Measurements from ENCODE around the gene NELFCD. TPM values are rescaled to one million over a fixed set of nuclear protein-coding genes. Genes with fewer than 3 reads are reported as not detected.
A peak's percentile ranks its signal among the peaks of the same experiment; 100 is the strongest.

NELFCD gene
- total and polyA plus RNA-seq, 9 of the 15 experiments (the other 6 are each of a cell fraction or from before 2014, with no cell fraction given): 11.7 to 163 (median 96.5) TPM

DNA sequence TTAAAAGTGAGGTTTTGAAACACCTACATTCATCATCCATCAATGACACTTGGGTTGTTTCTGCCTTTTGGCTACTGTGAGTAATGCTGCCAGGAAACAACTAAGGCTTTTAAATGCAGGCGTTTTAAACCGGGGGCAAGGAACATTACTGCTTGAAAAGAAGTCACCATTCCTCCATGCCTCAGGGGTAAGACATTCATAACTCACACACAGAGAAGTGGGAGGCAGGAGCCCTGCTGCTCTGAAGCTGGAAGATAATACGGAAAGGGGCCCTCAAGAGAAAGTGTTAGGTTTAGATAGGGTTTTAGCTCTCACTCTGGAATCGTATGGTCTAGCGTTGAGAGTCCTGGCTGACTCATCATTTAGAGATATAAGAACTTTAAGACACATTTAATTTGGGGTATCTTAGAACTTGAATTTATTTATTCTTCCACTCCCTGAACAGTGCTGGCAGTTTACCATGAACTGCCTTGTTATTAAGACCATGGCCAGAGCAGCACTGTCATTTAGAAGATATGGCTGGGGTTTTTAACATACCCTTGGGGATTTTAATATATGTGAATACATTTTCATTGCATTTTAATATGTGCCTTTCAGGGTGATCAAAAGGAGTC, 40.0 kb downstream of the NELFCD start (continued):
- TF ChIP-seq, protein P1, sequence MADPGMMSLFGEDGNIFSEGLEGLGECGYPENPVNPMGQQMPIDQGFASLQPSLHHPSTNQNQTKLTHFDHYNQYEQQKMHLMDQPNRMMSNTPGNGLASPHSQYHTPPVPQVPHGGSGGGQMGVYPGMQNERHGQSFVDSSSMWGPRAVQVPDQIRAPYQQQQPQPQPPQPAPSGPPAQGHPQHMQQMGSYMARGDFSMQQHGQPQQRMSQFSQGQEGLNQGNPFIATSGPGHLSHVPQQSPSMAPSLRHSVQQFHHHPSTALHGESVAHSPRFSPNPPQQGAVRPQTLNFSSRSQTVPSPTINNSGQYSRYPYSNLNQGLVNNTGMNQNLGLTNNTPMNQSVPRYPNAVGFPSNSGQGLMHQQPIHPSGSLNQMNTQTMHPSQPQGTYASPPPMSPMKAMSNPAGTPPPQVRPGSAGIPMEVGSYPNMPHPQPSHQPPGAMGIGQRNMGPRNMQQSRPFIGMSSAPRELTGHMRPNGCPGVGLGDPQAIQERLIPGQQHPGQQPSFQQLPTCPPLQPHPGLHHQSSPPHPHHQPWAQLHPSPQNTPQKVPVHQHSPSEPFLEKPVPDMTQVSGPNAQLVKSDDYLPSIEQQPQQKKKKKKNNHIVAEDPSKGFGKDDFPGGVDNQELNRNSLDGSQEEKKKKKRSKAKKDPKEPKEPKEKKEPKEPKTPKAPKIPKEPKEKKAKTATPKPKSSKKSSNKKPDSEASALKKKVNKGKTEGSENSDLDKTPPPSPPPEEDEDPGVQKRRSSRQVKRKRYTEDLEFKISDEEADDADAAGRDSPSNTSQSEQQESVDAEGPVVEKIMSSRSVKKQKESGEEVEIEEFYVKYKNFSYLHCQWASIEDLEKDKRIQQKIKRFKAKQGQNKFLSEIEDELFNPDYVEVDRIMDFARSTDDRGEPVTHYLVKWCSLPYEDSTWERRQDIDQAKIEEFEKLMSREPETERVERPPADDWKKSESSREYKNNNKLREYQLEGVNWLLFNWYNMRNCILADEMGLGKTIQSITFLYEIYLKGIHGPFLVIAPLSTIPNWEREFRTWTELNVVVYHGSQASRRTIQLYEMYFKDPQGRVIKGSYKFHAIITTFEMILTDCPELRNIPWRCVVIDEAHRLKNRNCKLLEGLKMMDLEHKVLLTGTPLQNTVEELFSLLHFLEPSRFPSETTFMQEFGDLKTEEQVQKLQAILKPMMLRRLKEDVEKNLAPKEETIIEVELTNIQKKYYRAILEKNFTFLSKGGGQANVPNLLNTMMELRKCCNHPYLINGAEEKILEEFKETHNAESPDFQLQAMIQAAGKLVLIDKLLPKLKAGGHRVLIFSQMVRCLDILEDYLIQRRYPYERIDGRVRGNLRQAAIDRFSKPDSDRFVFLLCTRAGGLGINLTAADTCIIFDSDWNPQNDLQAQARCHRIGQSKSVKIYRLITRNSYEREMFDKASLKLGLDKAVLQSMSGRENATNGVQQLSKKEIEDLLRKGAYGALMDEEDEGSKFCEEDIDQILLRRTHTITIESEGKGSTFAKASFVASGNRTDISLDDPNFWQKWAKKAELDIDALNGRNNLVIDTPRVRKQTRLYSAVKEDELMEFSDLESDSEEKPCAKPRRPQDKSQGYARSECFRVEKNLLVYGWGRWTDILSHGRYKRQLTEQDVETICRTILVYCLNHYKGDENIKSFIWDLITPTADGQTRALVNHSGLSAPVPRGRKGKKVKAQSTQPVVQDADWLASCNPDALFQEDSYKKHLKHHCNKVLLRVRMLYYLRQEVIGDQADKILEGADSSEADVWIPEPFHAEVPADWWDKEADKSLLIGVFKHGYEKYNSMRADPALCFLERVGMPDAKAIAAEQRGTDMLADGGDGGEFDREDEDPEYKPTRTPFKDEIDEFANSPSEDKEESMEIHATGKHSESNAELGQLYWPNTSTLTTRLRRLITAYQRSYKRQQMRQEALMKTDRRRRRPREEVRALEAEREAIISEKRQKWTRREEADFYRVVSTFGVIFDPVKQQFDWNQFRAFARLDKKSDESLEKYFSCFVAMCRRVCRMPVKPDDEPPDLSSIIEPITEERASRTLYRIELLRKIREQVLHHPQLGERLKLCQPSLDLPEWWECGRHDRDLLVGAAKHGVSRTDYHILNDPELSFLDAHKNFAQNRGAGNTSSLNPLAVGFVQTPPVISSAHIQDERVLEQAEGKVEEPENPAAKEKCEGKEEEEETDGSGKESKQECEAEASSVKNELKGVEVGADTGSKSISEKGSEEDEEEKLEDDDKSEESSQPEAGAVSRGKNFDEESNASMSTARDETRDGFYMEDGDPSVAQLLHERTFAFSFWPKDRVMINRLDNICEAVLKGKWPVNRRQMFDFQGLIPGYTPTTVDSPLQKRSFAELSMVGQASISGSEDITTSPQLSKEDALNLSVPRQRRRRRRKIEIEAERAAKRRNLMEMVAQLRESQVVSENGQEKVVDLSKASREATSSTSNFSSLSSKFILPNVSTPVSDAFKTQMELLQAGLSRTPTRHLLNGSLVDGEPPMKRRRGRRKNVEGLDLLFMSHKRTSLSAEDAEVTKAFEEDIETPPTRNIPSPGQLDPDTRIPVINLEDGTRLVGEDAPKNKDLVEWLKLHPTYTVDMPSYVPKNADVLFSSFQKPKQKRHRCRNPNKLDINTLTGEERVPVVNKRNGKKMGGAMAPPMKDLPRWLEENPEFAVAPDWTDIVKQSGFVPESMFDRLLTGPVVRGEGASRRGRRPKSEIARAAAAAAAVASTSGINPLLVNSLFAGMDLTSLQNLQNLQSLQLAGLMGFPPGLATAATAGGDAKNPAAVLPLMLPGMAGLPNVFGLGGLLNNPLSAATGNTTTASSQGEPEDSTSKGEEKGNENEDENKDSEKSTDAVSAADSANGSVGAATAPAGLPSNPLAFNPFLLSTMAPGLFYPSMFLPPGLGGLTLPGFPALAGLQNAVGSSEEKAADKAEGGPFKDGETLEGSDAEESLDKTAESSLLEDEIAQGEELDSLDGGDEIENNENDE (IDR thresholded peaks at IDR 0.05; ENCODE audit: low read depth, low read length): no peak
- TF ChIP-seq ZFP30 (CRISPR knock-in tag; IDR thresholded peaks at IDR 0.05; ENCODE audit: borderline replicate concordance): no peak
- TF ChIP-seq DIDO1 (tag; IDR thresholded peaks at IDR 0.05; ENCODE audit: low read depth): no peak
- TF ChIP-seq COPS2 (conservative IDR thresholded peaks at IDR 0.05): no peak
- TF ChIP-seq ZNF174 (CRISPR knock-in tag; IDR thresholded peaks at IDR 0.05): no peak
- TF ChIP-seq STAT5B (CRISPR knock-in tag; IDR thresholded peaks at IDR 0.05): no peak
- TF ChIP-seq ZBED1 (IDR thresholded peaks at IDR 0.05): no peak
- TF ChIP-seq, protein P2, sequence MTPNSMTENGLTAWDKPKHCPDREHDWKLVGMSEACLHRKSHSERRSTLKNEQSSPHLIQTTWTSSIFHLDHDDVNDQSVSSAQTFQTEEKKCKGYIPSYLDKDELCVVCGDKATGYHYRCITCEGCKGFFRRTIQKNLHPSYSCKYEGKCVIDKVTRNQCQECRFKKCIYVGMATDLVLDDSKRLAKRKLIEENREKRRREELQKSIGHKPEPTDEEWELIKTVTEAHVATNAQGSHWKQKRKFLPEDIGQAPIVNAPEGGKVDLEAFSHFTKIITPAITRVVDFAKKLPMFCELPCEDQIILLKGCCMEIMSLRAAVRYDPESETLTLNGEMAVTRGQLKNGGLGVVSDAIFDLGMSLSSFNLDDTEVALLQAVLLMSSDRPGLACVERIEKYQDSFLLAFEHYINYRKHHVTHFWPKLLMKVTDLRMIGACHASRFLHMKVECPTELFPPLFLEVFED (CRISPR knock-in tag; conservative IDR thresholded peaks at IDR 0.05): peak; percentile 50; the same call in 1 of the 2 replicates
- TF ChIP-seq, protein P3, sequence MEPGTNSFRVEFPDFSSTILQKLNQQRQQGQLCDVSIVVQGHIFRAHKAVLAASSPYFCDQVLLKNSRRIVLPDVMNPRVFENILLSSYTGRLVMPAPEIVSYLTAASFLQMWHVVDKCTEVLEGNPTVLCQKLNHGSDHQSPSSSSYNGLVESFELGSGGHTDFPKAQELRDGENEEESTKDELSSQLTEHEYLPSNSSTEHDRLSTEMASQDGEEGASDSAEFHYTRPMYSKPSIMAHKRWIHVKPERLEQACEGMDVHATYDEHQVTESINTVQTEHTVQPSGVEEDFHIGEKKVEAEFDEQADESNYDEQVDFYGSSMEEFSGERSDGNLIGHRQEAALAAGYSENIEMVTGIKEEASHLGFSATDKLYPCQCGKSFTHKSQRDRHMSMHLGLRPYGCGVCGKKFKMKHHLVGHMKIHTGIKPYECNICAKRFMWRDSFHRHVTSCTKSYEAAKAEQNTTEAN (CRISPR knock-in tag; IDR thresholded peaks at IDR 0.05): no peak
- TF ChIP-seq KLF1 (tag; IDR thresholded peaks at IDR 0.05): no peak
- no peak for TF ChIP-seq MCM7 (IDR thresholded peaks at IDR 0.05)
- no peak for TF ChIP-seq ZNF197 (CRISPR knock-in tag; IDR thresholded peaks at IDR 0.05; ENCODE audit: low read depth)
- TF ChIP-seq ZNF239 (CRISPR knock-in tag; IDR thresholded peaks at IDR 0.05): no peak
- TF ChIP-seq RAD21 (CRISPR knock-in tag; conservative IDR thresholded peaks at IDR 0.05 in 1 of 2, IDR thresholded peaks at IDR 0.05 in 1 of 2): no peak
- peak; percentile 99 for TF ChIP-seq CBFA2T3 (IDR thresholded peaks at IDR 0.05)
- no peak for TF ChIP-seq ZNF77 (CRISPR knock-in tag; IDR thresholded peaks at IDR 0.05)
